K562 (cell line): ENCODE measurements around the gene AGA. TPM values are rescaled to one million over a fixed set of nuclear protein-coding genes. Genes with fewer than 3 reads are reported as not detected.

Experiments
- BCLAF1 ChIP-seq, 2 experiments: fragments of 450-650 bp in 1 of 2; IDR thresholded peaks; 2 replicates each; pipeline ENCODE4 v1.6.1; 2011 to 2017; ENCODE audit warnings: low read depth in 2 of 2, antibody characterized with exemption in 1 of 2, borderline replicate concordance in 1 of 2, low read length in 1 of 2, mild to moderate bottlenecking in 1 of 2, mixed read lengths in 1 of 2; ENCODE audit not compliant: control insufficient read depth in 1 of 2
- GMEB1 ChIP-seq: fragments of 250-450 bp; sonication (Bioruptor Pico); IDR thresholded peaks from 2 replicates; pipeline ENCODE4 v1.4.0; 2020; ENCODE audit warnings: mild to moderate bottlenecking
- JUND ChIP-seq, 2 experiments: IDR thresholded peaks; 2 replicates in 1 of 2; 3 replicates in 1 of 2; pipeline ENCODE4 v1.6.1; 2011; ENCODE audit warnings: borderline replicate concordance in 2 of 2, low read depth in 2 of 2, low read length in 2 of 2, improper control_type of control experiment in 1 of 2, missing biosample characterization in 1 of 2, missing genetic modification characterization in 1 of 2, missing genetic modification reagents in 1 of 2
- RCOR1 ChIP-seq, 2 experiments: IDR thresholded peaks; 2 replicates each; pipeline ENCODE4 v1.6.1; 2012; ENCODE audit warnings: low read depth in 2 of 2, low read length in 2 of 2, borderline replicate concordance in 1 of 2, improper control_type of control experiment in 1 of 2
- polyA plus RNA-seq, 8 experiments: library from polyadenylated mRNA; depleted of rRNA in 4 of 8; stranded (reverse) in 5 of 8; unstranded in 3 of 8; fragments of >200 nt; fragmentation: Nextera tagmentation in 2 of 8; fragmentation: Illumina TruSeq in 1 of 8; extraction: Ambion mirVana in 2 of 8; extraction: Trizol in 1 of 8; gene quantifications; 2 replicates each; pipeline versions ENCODE4 v1.2.1 to v1.2.3, GENCODE V29; 2011 to 2014; ENCODE audit warnings: inconsistent platforms in 1 of 8, missing spikeins in 1 of 8
- total RNA-seq, 7 experiments: library from RNA; depleted of rRNA in 6 of 7; stranded (reverse); fragments of >200 nt in 6 of 7; fragmentation: Illumina TruSeq in 2 of 7; extraction: Trizol in 2 of 7; gene quantifications; 2 replicates each; pipeline versions ENCODE4 v1.2.1 to v1.2.3, GENCODE V29; 2011 to 2021; ENCODE audit warnings: low replicate concordance in 1 of 7

AGA gene
- total and polyA plus RNA-seq, 9 of the 15 experiments (the other 6 are each of a cell fraction or from before 2014, with no cell fraction given), result 8.5 to 25.0 (median 12.6) TPM

- no peak for TF ChIP-seq RCOR1 (IDR thresholded peaks at IDR 0.05; ENCODE audit: borderline replicate concordance in 1 of 2, low read depth in 2 of 2, low read length in 2 of 2)
- no peak for TF ChIP-seq JUND (IDR thresholded peaks at IDR 0.05; ENCODE audit: borderline replicate concordance, low read depth, low read length)
- no peak for TF ChIP-seq JUND (tag; IDR thresholded peaks at IDR 0.05; ENCODE audit: borderline replicate concordance, low read depth, low read length)
- TF ChIP-seq GMEB1 (CRISPR knock-in tag), result no peak
- TF ChIP-seq BCLAF1 (IDR thresholded peaks at IDR 0.05; ENCODE audit: borderline replicate concordance in 1 of 2, control insufficient read depth in 1 of 2, low read depth in 2 of 2, low read length in 1 of 2), result no peak
- TF ChIP-seq, all 486 proteins: peak for 0
These were observed 38.5 kb downstream of the AGA start (continued) for GRCh38 chr4:177403746-177404145.
